DMS79 (cell line): Measurements from ENCODE around the gene POFUT1.
"Not testable (repeated sequence)": the region's sequence is repeated elsewhere in the genome, so short reads cannot be mapped to it uniquely, and the experiment has no call there.

ENCODE experiments used
- DNase-seq: peaks from one replicate; lab custom pipeline; 2025; lab: John Stamatoyannopoulos, UW

POFUT1 gene

GRCh38 chr20:32189123-32189410 is 18.6 kb upstream of the POFUT1 start:
- DNase-seq, result no peak

- DNase-seq, result peak; percentile 61
Measured at GRCh38 chr20:32189691-32190615, 17.7 kb upstream of the POFUT1 start.

GRCh38 chr20:32190616-32191415 is 16.9 kb upstream of the POFUT1 start:
- peak; percentile 61 for DNase-seq

GRCh38 chr20:32191422-32191821 is 16.3 kb upstream of the POFUT1 start:
- no peak for DNase-seq

GRCh38 chr20:32191873-32192272 is 15.8 kb upstream of the POFUT1 start:
- no peak for DNase-seq

- no peak for DNase-seq
Measured at GRCh38 chr20:32192698-32193097, 15.0 kb upstream of the POFUT1 start.

GRCh38 chr20:32193336-32193735 is 14.3 kb upstream of the POFUT1 start:
- not testable (repeated sequence) for DNase-seq

GRCh38 chr20:32193996-32194395 is 13.7 kb upstream of the POFUT1 start:
- DNase-seq, result no peak

GRCh38 chr20:32195581-32195980 is 12.1 kb upstream of the POFUT1 start:
- no peak for DNase-seq

GRCh38 chr20:32196613-32197012 is 11.1 kb upstream of the POFUT1 start:
- DNase-seq, result not testable (repeated sequence)

GRCh38 chr20:32197136-32197535 is 10.5 kb upstream of the POFUT1 start:
- not testable (repeated sequence) for DNase-seq

GRCh38 chr20:32199006-32199405 is 8.7 kb upstream of the POFUT1 start:
- no peak for DNase-seq

GRCh38 chr20:32201296-32201976 is 6.2 kb upstream of the POFUT1 start:
- DNase-seq, result no peak

- DNase-seq, result no peak
Measured at GRCh38 chr20:32201977-32202363, 5.7 kb upstream of the POFUT1 start.

- DNase-seq, result no peak
Measured at GRCh38 chr20:32203356-32204204, 4.1 kb upstream of the POFUT1 start.

- no peak for DNase-seq
Measured at GRCh38 chr20:32204205-32205109, 3.2 kb upstream of the POFUT1 start.

- no peak for DNase-seq
Measured at GRCh38 chr20:32205110-32205842, 2.4 kb upstream of the POFUT1 start.

- DNase-seq, result no peak
Measured at GRCh38 chr20:32205843-32206759, 1.6 kb upstream of the POFUT1 start.
